Measurements from ENCODE around the gene JHY.

- no peak for TF ChIP-seq CTCF (IDR thresholded peaks at IDR 0.05)
- no peak for TF ChIP-seq EP300 (IDR thresholded peaks at IDR 0.05)
- TF ChIP-seq POLR2A (IDR thresholded peaks at IDR 0.05) = no peak
Observed at GRCh38 chr11:122979103-122979814, 96.7 kb downstream of the JHY start.
